ENCODE data around the gene USPL1. TPM values are rescaled to one million over a fixed set of nuclear protein-coding genes. Genes with fewer than 3 reads are reported as not detected.

Gene USPL1
- total RNA-seq, 2 donors from 2014 or later, result 18.6 to 25.6 TPM

GRCh38 chr13:30700364-30700763, 82.6 kb downstream of the USPL1 start:
- H3K27ac Mint-ChIP-seq, result no peak overlapping the region
- no peak overlapping the region for H3K4me3 Mint-ChIP-seq
- H3K27me3 Mint-ChIP-seq, result peaks cover 2 to 6% of the 10 kb centered on the region in 2 donors
- no peaks in the 10 kb centered on the region for H3K9me3 Mint-ChIP-seq
- no peaks in the 10 kb centered on the region for H3K36me3 Mint-ChIP-seq
- ATAC-seq (no peak), DNase-seq (ENCODE audit: low spot score) (no peak)
- peaks cover 24 to 27% of the 10 kb centered on the region in 2 donors for H3K4me1 Mint-ChIP-seq (ENCODE audit: low read depth in 2 of 2)

- H3K27ac Mint-ChIP-seq, result no peak overlapping the region
- peaks cover 2 to 6% of the 10 kb centered on the region in 2 donors for H3K27me3 Mint-ChIP-seq
- H3K36me3 Mint-ChIP-seq, result no peaks in the 10 kb centered on the region
- no peak overlapping the region for H3K4me3 Mint-ChIP-seq
- H3K9me3 Mint-ChIP-seq, result no peaks in the 10 kb centered on the region
- DNase-seq (ENCODE audit: low spot score) (no peak), ATAC-seq (no peak)
- H3K4me1 Mint-ChIP-seq (ENCODE audit: low read depth in 2 of 2), result peaks cover 7 to 10% of the 10 kb centered on the region in 2 donors
Observed at GRCh38 chr13:30702006-30702405, 84.3 kb downstream of the USPL1 start.

- ATAC-seq, result no peak
- no peak for DNase-seq (ENCODE audit: low spot score)
Observed at GRCh38 chr13:30704596-30704995, 86.9 kb downstream of the USPL1 start.

GRCh38 chr13:30705680-30706079, 88.0 kb downstream of the USPL1 start:
- H3K4me1 Mint-ChIP-seq (ENCODE audit: low read depth in 2 of 2), result peaks cover 3 to 9% of the 10 kb centered on the region in 2 donors
- no peak for ATAC-seq
- H3K9me3 Mint-ChIP-seq, result no peaks in the 10 kb centered on the region
- peaks cover 2 to 6% of the 10 kb centered on the region in 2 donors for H3K27me3 Mint-ChIP-seq
- no peak overlapping the region for H3K27ac Mint-ChIP-seq
- no peaks in the 10 kb centered on the region for H3K36me3 Mint-ChIP-seq
- DNase-seq (ENCODE audit: low spot score), result no peak
- no peak overlapping the region for H3K4me3 Mint-ChIP-seq

More at GRCh38 chr13:30704596-30704995, 86.9 kb downstream of the USPL1 start:
- H3K36me3 Mint-ChIP-seq, result no peaks in the 10 kb centered on the region
- H3K27me3 Mint-ChIP-seq, result peaks cover 2 to 6% of the 10 kb centered on the region in 2 donors
- peaks cover 0 to 6% of the 10 kb centered on the region in 2 donors for H3K4me1 Mint-ChIP-seq (ENCODE audit: low read depth in 2 of 2)
- no peak overlapping the region for H3K4me3 Mint-ChIP-seq
- no peak overlapping the region for H3K27ac Mint-ChIP-seq
- no peaks in the 10 kb centered on the region for H3K9me3 Mint-ChIP-seq

GRCh38 chr13:30708541-30708940, 90.8 kb downstream of the USPL1 start:
- no peaks in the 10 kb centered on the region for H3K9me3 Mint-ChIP-seq
- ATAC-seq (no peak), DNase-seq (ENCODE audit: low spot score) (no peak)
- peaks cover 23 to 31% of the 10 kb centered on the region in 2 donors for H3K4me1 Mint-ChIP-seq (ENCODE audit: low read depth in 2 of 2)
- H3K36me3 Mint-ChIP-seq, result no peaks in the 10 kb centered on the region
- H3K4me3 Mint-ChIP-seq, result no peak overlapping the region
- peaks cover 0 to 6% of the 10 kb centered on the region in 2 donors for H3K27me3 Mint-ChIP-seq
- H3K27ac Mint-ChIP-seq, result no peak overlapping the region

Other genes starting within 250 kb of the USPL1 start
- not detected for gene UBE2L5, start 195.4 kb upstream of the USPL1 start, total RNA-seq
- 100 to 1,000 TPM; 302 to 423 TPM for gene HMGB1, start 152.0 kb upstream of the USPL1 start, total RNA-seq
- gene ALOX5AP, start 117.6 kb downstream of the USPL1 start, total RNA-seq, result 100 to 1,000 TPM in 1 of 2 donors, 10 to 100 TPM in 1; 49.8 to 173 TPM

Measured in natural killer cell treated with Interleukin-12 subunit alpha and Interleukin-12 subunit beta and Interleukin-15 and Interleukin-18, amount 100 ng/mL, for 72 hours (primary cell).